Measurements from ENCODE around the gene ZNF668. TPM values are rescaled to one million over a fixed set of nuclear protein-coding genes. Genes with fewer than 3 reads are reported as not detected.

Gene ZNF668
- total and polyA plus RNA-seq, 2 of the 13 experiments (the other 11 are each of a cell fraction or from before 2014, with no cell fraction given), result 3.8 to 9.8 TPM

GRCh38 chr16:31033709-31034492, 40.1 kb downstream of the ZNF668 start (continued):
- TF ChIP-seq ZNF232 (CRISPR knock-in tag; IDR thresholded peaks at IDR 0.05; ENCODE audit: borderline replicate concordance) (peak; percentile 88; the same call in 1 of the 2 replicates), THAP8 (CRISPR knock-in tag; IDR thresholded peaks at IDR 0.05; ENCODE audit: borderline replicate concordance) (0 out of 2 replicates have a peak, but pooled peaks have one; percentile 1), ZNF770 (CRISPR knock-in tag; IDR thresholded peaks at IDR 0.05) (0 out of 2 replicates have a peak, but pooled peaks have one; percentile 5), ZNF362 (CRISPR knock-in tag; IDR thresholded peaks at IDR 0.05; ENCODE audit: borderline replicate concordance) (no peak), ZNF121 (CRISPR knock-in tag; IDR thresholded peaks at IDR 0.05) (peak; percentile 47; the same call in 1 of the 2 replicates), HMGXB4 (CRISPR knock-in tag; IDR thresholded peaks at IDR 0.05; ENCODE audit: borderline replicate concordance in 1 of 2, low read depth in 1 of 2) (peak in 1 of 2 experiments; percentile 85; a peak in 1 of 4 replicates), SOX13 (IDR thresholded peaks at IDR 0.05) (no peak), SOX13 (CRISPR knock-in tag; conservative IDR thresholded peaks at IDR 0.05 in 1 of 2, IDR thresholded peaks at IDR 0.05 in 1 of 2) (peak in 1 of 2 experiments; percentile 43; a peak in 2 of 4 replicates), ZNF383 (CRISPR knock-in tag; IDR thresholded peaks at IDR 0.05; ENCODE audit: borderline replicate concordance) (no peak), ZKSCAN1 (IDR thresholded peaks at IDR 0.05; ENCODE audit: low read length) (no peak), MED13 (CRISPR knock-in tag; IDR thresholded peaks at IDR 0.05) (no peak), ZNF598 (CRISPR knock-in tag; IDR thresholded peaks at IDR 0.05; ENCODE audit: borderline replicate concordance) (peak; percentile 89; the same call in 1 of the 2 replicates), SNAI1 (CRISPR knock-in tag; IDR thresholded peaks at IDR 0.05; ENCODE audit: borderline replicate concordance) (peak; percentile 81; the same call in 1 of the 2 replicates), TEF (CRISPR knock-in tag; IDR thresholded peaks at IDR 0.05) (no peak), THRA (CRISPR knock-in tag; IDR thresholded peaks at IDR 0.05; ENCODE audit: borderline replicate concordance) (no peak), ZBTB25 (CRISPR knock-in tag; IDR thresholded peaks at IDR 0.05) (peak; percentile 42; the same call in 1 of the 2 replicates), NR2F2 (IDR thresholded peaks at IDR 0.05; ENCODE audit: borderline replicate concordance, low read depth) (peak; percentile 14; the same call in 1 of the 2 replicates)

Measured in HepG2 (cell line).